HepG2 (cell line): ENCODE data around the gene ST3GAL2. TPM values are rescaled to one million over a fixed set of nuclear protein-coding genes. Genes with fewer than 3 reads are reported as not detected.
A peak's percentile ranks its signal among the peaks of the same experiment; 100 is the strongest.

Experiments
- KDM2A ChIP-seq: sonication (generic); formaldehyde crosslinking; IDR thresholded peaks from 2 replicates; pipeline ENCODE4 v1.4.0; 2020; ENCODE audit warnings: low read depth, missing genetic modification reagents, borderline replicate concordance
- NFATC3 ChIP-seq: sonication (generic); formaldehyde crosslinking; IDR thresholded peaks from 2 replicates; pipeline ENCODE4 v1.5.1; 2020; ENCODE audit warnings: mild to moderate bottlenecking, missing genetic modification reagents
- RBM39 ChIP-seq: fragments of 200-400 bp; formaldehyde crosslinking; IDR thresholded peaks from one replicate; pipeline ENCODE4 v1.6.1; 2018; ENCODE audit warnings: antibody characterized with exemption, mild to moderate bottlenecking, low read depth, low read length; ENCODE audit not compliant: poor library complexity, severe bottlenecking
- SRSF1 ChIP-seq: fragments of 200-400 bp; formaldehyde crosslinking; optimal IDR thresholded peaks from 2 replicates; pipeline ENCODE3; 2017; ENCODE audit warnings: mild to moderate bottlenecking, low read depth, low read length, moderate library complexity
- ZNF232 ChIP-seq: sonication (generic); formaldehyde crosslinking; IDR thresholded peaks from 2 replicates; pipeline ENCODE4 v1.4.0; 2020; ENCODE audit warnings: missing genetic modification reagents, borderline replicate concordance
- ZNF615 ChIP-seq: sonication (generic); formaldehyde crosslinking; IDR thresholded peaks from 2 replicates; pipeline ENCODE4 v1.5.0; 2020; ENCODE audit warnings: mild to moderate bottlenecking, missing genetic modification reagents, borderline replicate concordance
- polyA plus RNA-seq, 8 experiments: library from polyadenylated mRNA; depleted of rRNA in 3 of 8; stranded (reverse) in 7 of 8; unstranded in 1 of 8; fragments of >200 nt; fragmentation: Illumina TruSeq in 4 of 8; extraction: Trizol in 4 of 8; gene quantifications; 2 replicates each; pipeline versions ENCODE4 v1.2.1 to v1.2.3, GENCODE V29; 2011 to 2016; ENCODE audit warnings: low read depth in 4 of 8, missing spikeins in 1 of 8, mixed read lengths in 1 of 8; ENCODE audit not compliant: insufficient read depth in 1 of 8
- total RNA-seq, 5 experiments: library from RNA; depleted of rRNA; stranded (reverse); fragments of >200 nt; fragmentation: Illumina TruSeq; extraction: Trizol; gene quantifications; 2 replicates each; pipeline ENCODE4 v1.2.3, GENCODE V29; 2016; ENCODE audit warnings: low read depth in 1 of 5
- TF ChIP-seq, protein P1 (sequence below), 2 experiments: fragments of 450-650 bp in 1 of 2; sonication (generic) in 1 of 2; formaldehyde crosslinking in 1 of 2; IDR thresholded peaks; 2 replicates each; pipeline versions ENCODE4 v1.6.1 to v1.8.0; 2016 to 2022; ENCODE audit warnings: antibody characterized with exemption in 1 of 2, mild to moderate bottlenecking in 1 of 2, missing genetic modification reagents in 1 of 2
- TF ChIP-seq, protein P2 (sequence below): sonication (generic); formaldehyde crosslinking; IDR thresholded peaks from 2 replicates; pipeline ENCODE4 v1.4.0; 2020; ENCODE audit warnings: mild to moderate bottlenecking, missing genetic modification reagents, borderline replicate concordance
- TF ChIP-seq, protein P3 (sequence below): sonication (generic); formaldehyde crosslinking; IDR thresholded peaks from 2 replicates; pipeline ENCODE4 v1.4.0; 2020; ENCODE audit warnings: missing genetic modification reagents

The ST3GAL2 gene
- total and polyA plus RNA-seq, 2 of the 13 experiments (the other 11 are each of a cell fraction or from before 2014, with no cell fraction given), result 16.3 to 24.9 TPM

DNA sequence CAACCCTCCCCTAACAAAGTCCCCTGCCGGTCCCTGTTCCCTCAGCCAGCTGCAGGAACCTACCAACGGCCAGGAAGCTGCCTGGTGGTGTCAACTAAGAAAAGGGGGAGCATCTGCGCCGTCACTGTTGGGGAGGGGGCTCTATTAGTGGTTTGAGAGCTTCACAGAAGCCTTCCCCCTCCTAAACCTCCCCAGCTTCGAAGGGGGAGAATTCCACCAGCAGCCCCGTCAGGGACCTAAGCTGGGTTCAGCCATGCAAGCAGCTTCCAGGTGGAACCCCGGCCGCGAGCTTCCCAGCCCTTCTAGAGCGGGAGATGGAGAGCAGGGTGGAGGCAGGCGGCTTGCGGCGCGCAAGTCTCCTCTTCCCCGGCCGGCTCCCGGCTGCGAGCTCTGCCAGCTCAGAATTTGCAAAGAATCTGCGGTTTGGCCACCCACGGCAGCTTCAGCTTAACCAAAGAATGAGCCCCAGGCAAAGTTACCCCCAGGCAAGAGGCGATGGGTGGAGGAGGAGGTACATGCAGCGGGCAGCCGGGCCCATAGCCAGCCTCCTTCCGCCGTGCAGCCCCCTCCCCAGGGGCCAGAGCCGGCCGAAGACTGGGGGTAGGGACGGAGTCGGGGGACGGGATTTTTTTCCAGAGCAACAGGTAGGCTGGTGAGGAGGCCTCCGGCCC is 58.5 kb downstream of the ST3GAL2 start (continued):
- TF ChIP-seq, protein P1, sequence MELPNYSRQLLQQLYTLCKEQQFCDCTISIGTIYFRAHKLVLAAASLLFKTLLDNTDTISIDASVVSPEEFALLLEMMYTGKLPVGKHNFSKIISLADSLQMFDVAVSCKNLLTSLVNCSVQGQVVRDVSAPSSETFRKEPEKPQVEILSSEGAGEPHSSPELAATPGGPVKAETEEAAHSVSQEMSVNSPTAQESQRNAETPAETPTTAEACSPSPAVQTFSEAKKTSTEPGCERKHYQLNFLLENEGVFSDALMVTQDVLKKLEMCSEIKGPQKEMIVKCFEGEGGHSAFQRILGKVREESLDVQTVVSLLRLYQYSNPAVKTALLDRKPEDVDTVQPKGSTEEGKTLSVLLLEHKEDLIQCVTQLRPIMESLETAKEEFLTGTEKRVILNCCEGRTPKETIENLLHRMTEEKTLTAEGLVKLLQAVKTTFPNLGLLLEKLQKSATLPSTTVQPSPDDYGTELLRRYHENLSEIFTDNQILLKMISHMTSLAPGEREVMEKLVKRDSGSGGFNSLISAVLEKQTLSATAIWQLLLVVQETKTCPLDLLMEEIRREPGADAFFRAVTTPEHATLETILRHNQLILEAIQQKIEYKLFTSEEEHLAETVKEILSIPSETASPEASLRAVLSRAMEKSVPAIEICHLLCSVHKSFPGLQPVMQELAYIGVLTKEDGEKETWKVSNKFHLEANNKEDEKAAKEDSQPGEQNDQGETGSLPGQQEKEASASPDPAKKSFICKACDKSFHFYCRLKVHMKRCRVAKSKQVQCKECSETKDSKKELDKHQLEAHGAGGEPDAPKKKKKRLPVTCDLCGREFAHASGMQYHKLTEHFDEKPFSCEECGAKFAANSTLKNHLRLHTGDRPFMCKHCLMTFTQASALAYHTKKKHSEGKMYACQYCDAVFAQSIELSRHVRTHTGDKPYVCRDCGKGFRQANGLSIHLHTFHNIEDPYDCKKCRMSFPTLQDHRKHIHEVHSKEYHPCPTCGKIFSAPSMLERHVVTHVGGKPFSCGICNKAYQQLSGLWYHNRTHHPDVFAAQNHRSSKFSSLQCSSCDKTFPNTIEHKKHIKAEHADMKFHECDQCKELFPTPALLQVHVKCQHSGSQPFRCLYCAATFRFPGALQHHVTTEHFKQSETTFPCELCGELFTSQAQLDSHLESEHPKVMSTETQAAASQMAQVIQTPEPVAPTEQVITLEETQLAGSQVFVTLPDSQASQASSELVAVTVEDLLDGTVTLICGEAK (IDR thresholded peaks at IDR 0.05), result no peak
- TF ChIP-seq, protein P1 (CRISPR knock-in tag; IDR thresholded peaks at IDR 0.05), result no peak
- TF ChIP-seq, protein P2, sequence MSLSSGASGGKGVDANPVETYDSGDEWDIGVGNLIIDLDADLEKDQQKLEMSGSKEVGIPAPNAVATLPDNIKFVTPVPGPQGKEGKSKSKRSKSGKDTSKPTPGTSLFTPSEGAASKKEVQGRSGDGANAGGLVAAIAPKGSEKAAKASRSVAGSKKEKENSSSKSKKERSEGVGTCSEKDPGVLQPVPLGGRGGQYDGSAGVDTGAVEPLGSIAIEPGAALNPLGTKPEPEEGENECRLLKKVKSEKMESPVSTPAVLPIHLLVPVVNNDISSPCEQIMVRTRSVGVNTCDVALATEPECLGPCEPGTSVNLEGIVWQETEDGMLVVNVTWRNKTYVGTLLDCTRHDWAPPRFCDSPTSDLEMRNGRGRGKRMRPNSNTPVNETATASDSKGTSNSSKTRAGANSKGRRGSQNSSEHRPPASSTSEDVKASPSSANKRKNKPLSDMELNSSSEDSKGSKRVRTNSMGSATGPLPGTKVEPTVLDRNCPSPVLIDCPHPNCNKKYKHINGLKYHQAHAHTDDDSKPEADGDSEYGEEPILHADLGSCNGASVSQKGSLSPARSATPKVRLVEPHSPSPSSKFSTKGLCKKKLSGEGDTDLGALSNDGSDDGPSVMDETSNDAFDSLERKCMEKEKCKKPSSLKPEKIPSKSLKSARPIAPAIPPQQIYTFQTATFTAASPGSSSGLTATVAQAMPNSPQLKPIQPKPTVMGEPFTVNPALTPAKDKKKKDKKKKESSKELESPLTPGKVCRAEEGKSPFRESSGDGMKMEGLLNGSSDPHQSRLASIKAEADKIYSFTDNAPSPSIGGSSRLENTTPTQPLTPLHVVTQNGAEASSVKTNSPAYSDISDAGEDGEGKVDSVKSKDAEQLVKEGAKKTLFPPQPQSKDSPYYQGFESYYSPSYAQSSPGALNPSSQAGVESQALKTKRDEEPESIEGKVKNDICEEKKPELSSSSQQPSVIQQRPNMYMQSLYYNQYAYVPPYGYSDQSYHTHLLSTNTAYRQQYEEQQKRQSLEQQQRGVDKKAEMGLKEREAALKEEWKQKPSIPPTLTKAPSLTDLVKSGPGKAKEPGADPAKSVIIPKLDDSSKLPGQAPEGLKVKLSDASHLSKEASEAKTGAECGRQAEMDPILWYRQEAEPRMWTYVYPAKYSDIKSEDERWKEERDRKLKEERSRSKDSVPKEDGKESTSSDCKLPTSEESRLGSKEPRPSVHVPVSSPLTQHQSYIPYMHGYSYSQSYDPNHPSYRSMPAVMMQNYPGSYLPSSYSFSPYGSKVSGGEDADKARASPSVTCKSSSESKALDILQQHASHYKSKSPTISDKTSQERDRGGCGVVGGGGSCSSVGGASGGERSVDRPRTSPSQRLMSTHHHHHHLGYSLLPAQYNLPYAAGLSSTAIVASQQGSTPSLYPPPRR (CRISPR knock-in tag), result no peak
- TF ChIP-seq ZNF232 (CRISPR knock-in tag) (no peak), KDM2A (CRISPR knock-in tag) (peak; percentile 6), RBM39 (no peak), ZNF615 (CRISPR knock-in tag) (no peak), NFATC3 (CRISPR knock-in tag) (peak; percentile 38; the same call in 1 of the 2 replicates), SRSF1 (no peak)
- TF ChIP-seq, protein P3, sequence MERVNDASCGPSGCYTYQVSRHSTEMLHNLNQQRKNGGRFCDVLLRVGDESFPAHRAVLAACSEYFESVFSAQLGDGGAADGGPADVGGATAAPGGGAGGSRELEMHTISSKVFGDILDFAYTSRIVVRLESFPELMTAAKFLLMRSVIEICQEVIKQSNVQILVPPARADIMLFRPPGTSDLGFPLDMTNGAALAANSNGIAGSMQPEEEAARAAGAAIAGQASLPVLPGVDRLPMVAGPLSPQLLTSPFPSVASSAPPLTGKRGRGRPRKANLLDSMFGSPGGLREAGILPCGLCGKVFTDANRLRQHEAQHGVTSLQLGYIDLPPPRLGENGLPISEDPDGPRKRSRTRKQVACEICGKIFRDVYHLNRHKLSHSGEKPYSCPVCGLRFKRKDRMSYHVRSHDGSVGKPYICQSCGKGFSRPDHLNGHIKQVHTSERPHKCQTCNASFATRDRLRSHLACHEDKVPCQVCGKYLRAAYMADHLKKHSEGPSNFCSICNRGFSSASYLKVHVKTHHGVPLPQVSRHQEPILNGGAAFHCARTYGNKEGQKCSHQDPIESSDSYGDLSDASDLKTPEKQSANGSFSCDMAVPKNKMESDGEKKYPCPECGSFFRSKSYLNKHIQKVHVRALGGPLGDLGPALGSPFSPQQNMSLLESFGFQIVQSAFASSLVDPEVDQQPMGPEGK (CRISPR knock-in tag), result 0 out of 2 replicates have a peak, but pooled peaks have one; percentile 5
